ENCODE data around the gene ALDH9A1.
"Not testable (repeated sequence)": the region's sequence is repeated elsewhere in the genome, so short reads cannot be mapped to it uniquely, and the experiment has no call there.

DNA sequence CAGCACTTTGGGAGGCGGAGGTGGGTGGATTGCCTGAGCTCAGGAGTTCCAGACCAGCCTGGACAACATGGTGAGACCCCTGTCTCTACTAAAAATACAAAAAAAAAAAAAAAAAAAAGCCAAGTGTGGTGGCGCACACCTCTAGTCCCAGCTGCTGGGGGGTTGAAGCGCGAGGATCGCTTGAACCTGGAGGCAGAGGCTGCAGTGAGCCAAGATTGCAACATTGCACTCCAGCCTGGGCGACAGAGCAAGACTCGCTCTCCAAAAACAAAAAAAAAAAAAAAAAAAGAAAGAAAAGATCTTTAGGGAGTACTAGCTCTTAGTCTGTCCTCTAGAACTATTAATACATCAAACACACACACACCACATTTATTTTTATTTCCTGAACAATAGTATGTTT, 3.6 kb upstream of the ALDH9A1 start:
- not testable (repeated sequence) for TF ChIP-seq EZH2 (IDR thresholded peaks at IDR 0.05; ENCODE audit: borderline replicate concordance, low read depth, low read length, severe bottlenecking); MYC (IDR thresholded peaks at IDR 0.05; ENCODE audit: low read depth, low read length); JUN (IDR thresholded peaks at IDR 0.05; ENCODE audit: borderline replicate concordance, insufficient read depth, insufficient read length, low read depth); POLR2A (IDR thresholded peaks at IDR 0.05; ENCODE audit: low read depth, low read length)
- TF ChIP-seq, protein P1, sequence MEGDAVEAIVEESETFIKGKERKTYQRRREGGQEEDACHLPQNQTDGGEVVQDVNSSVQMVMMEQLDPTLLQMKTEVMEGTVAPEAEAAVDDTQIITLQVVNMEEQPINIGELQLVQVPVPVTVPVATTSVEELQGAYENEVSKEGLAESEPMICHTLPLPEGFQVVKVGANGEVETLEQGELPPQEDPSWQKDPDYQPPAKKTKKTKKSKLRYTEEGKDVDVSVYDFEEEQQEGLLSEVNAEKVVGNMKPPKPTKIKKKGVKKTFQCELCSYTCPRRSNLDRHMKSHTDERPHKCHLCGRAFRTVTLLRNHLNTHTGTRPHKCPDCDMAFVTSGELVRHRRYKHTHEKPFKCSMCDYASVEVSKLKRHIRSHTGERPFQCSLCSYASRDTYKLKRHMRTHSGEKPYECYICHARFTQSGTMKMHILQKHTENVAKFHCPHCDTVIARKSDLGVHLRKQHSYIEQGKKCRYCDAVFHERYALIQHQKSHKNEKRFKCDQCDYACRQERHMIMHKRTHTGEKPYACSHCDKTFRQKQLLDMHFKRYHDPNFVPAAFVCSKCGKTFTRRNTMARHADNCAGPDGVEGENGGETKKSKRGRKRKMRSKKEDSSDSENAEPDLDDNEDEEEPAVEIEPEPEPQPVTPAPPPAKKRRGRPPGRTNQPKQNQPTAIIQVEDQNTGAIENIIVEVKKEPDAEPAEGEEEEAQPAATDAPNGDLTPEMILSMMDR (IDR thresholded peaks at IDR 0.05; ENCODE audit: extremely low read depth in 1 of 2, insufficient read depth in 1 of 2, low read depth in 1 of 2, low read length in 2 of 2) = not testable (repeated sequence)
- TF ChIP-seq, protein P2, sequence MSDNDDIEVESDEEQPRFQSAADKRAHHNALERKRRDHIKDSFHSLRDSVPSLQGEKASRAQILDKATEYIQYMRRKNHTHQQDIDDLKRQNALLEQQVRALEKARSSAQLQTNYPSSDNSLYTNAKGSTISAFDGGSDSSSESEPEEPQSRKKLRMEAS (IDR thresholded peaks at IDR 0.05; ENCODE audit: insufficient read depth, insufficient read length) = not testable (repeated sequence)

Measured in endothelial cell of umbilical vein (primary cell).